DND-41 (cell line): ENCODE results near the gene TARP.

ENCODE experiments used
- ATAC-seq: fragments of 200-7000 bp; cut with Tn5 transposase; 3 replicates; pipeline ENCODE4 v1.9.1; 2021; ENCODE audit warnings: low read depth; ENCODE audit not compliant: insufficient read depth
- DNase-seq: peaks from one replicate; pipeline ENCODE4 v3.0.0-alpha.2; 2020
- H2AFZ ChIP-seq: 2 replicates; pipeline ENCODE4 v1.6.0; 2012; ENCODE audit warnings: low read depth, low read length
- H3K27ac ChIP-seq: 2 replicates; pipeline ENCODE4 v1.5.1; 2012; ENCODE audit warnings: low read length, inconsistent platforms
- H3K27me3 ChIP-seq: fragments of 200-600 bp; sonication (generic); 2 replicates; pipeline ENCODE4 v1.6.0; 2012; ENCODE audit warnings: low read length, mild to moderate bottlenecking, inconsistent platforms; ENCODE audit not compliant: insufficient read depth, poor library complexity
- H3K36me3 ChIP-seq: 2 replicates; pipeline ENCODE4 v1.5.1; 2012; ENCODE audit warnings: low read length, inconsistent platforms; ENCODE audit not compliant: insufficient read depth
- H3K4me1 ChIP-seq: 2 replicates; pipeline ENCODE4 v1.5.1; 2012; ENCODE audit warnings: mild to moderate bottlenecking, low read length; ENCODE audit not compliant: insufficient read depth
- H3K4me2 ChIP-seq: 2 replicates; pipeline ENCODE4 v1.6.0; 2012; ENCODE audit warnings: mild to moderate bottlenecking, moderate library complexity, low read length, inconsistent platforms; ENCODE audit not compliant: insufficient read depth
- H3K4me3 ChIP-seq, 2 experiments: fragments of 200-600 bp in 1 of 2; shearing (Covaris generic) in 1 of 2; 2 replicates each; pipeline ENCODE4 v1.5.1; 2012 to 2016; ENCODE audit warnings: inconsistent platforms in 2 of 2, low read length in 2 of 2, mild to moderate bottlenecking in 2 of 2, low read depth in 1 of 2, moderate library complexity in 1 of 2
- H3K79me2 ChIP-seq: 2 replicates; pipeline ENCODE4 v1.6.0; 2012; ENCODE audit warnings: low read length, inconsistent platforms; ENCODE audit not compliant: insufficient read depth
- H3K9ac ChIP-seq: 2 replicates; pipeline ENCODE4 v1.6.0; 2012; ENCODE audit warnings: low read depth, mild to moderate bottlenecking, inconsistent platforms, low read length, moderate library complexity
- H3K9me3 ChIP-seq: 2 replicates; pipeline ENCODE4 v1.5.1; 2012; ENCODE audit warnings: low read length, moderate library complexity, mild to moderate bottlenecking, inconsistent platforms; ENCODE audit not compliant: insufficient read depth, severe bottlenecking
- H4K20me1 ChIP-seq: 2 replicates; pipeline ENCODE4 v1.6.0; 2012; ENCODE audit warnings: low read length; ENCODE audit not compliant: insufficient read depth
- CTCF ChIP-seq: IDR thresholded peaks from 2 replicates; pipeline ENCODE4 v1.5.1; 2012; ENCODE audit warnings: borderline replicate concordance, low read length, moderate library complexity, mild to moderate bottlenecking; ENCODE audit not compliant: poor library complexity, severe bottlenecking; ENCODE audit errors: extremely low read depth
- EZH2 ChIP-seq: IDR thresholded peaks from 3 replicates; pipeline ENCODE4 v1.6.1; 2012; ENCODE audit warnings: borderline replicate concordance, low read depth, mild to moderate bottlenecking, moderate library complexity, low read length, inconsistent platforms; ENCODE audit not compliant: severe bottlenecking

TARP gene

GRCh38 chr7:38215735-38216670 is 57.4 kb downstream of the TARP start:
- Histone ChIP-seq H3K4me2 (peak overlapping the region; percentile 49), H2AFZ (peak overlapping the region; percentile 27; the same call in 1 of the 2 replicates), H4K20me1 (no peaks in the 10 kb centered on the region), H3K79me2 (no peaks in the 10 kb centered on the region), H3K9ac (no peak overlapping the region), H3K27ac (peak overlapping the region; percentile 66), H3K36me3 (peaks cover 62% of the 10 kb centered on the region), H3K4me3 (no peak overlapping the region), H3K9me3 (no peaks in the 10 kb centered on the region), H3K4me1 (peaks cover 14% of the 10 kb centered on the region), H3K27me3 (no peaks in the 10 kb centered on the region)
- ATAC-seq (peak; percentile 95), DNase-seq (peak; percentile 83)
- TF ChIP-seq EZH2 (no peak), CTCF (peak; percentile 97)

- H3K27ac ChIP-seq = 0 out of 2 replicates have a peak overlapping the region, but pooled peaks have one; percentile 29
- DNase-seq (no peak), ATAC-seq (no peak)
- H4K20me1 ChIP-seq = no peaks in the 10 kb centered on the region
- no peak overlapping the region for H3K9ac ChIP-seq
- H3K36me3 ChIP-seq = peaks cover 60% of the 10 kb centered on the region
- TF ChIP-seq CTCF (no peak), EZH2 (no peak)
- no peaks in the 10 kb centered on the region for H3K79me2 ChIP-seq
- H2AFZ ChIP-seq = no peak overlapping the region
- H3K4me1 ChIP-seq = peaks cover 14% of the 10 kb centered on the region
- no peaks in the 10 kb centered on the region for H3K27me3 ChIP-seq
- no peaks in the 10 kb centered on the region for H3K9me3 ChIP-seq
- H3K4me3 ChIP-seq = no peak overlapping the region
- H3K4me2 ChIP-seq = no peak overlapping the region
These were observed 58.3 kb downstream of the TARP start for GRCh38 chr7:38215115-38215514.

- H3K27me3 ChIP-seq = no peaks in the 10 kb centered on the region
- ATAC-seq (no peak), DNase-seq (no peak)
- peaks cover 14% of the 10 kb centered on the region for H3K4me1 ChIP-seq
- H3K79me2 ChIP-seq = peaks cover 3% of the 10 kb centered on the region; the same call in 1 of the 2 replicates
- H3K4me2 ChIP-seq = no peak overlapping the region
- H3K9me3 ChIP-seq = no peaks in the 10 kb centered on the region
- H3K36me3 ChIP-seq = peaks cover 52% of the 10 kb centered on the region
- peaks cover 2% of the 10 kb centered on the region; the same call in 1 of the 2 replicates for H4K20me1 ChIP-seq
- no peak overlapping the region for H2AFZ ChIP-seq
- no peak overlapping the region for H3K27ac ChIP-seq
- H3K9ac ChIP-seq = no peak overlapping the region
- no peak for TF ChIP-seq CTCF
- TF ChIP-seq EZH2 = no peak
- no peak overlapping the region for H3K4me3 ChIP-seq
These were observed 61.5 kb downstream of the TARP start for GRCh38 chr7:38211940-38212339.
